Panc1 (cell line): ENCODE results near the gene GRIN2A. TPM values are rescaled to one million over a fixed set of nuclear protein-coding genes. Genes with fewer than 3 reads are reported as not detected.
A peak's percentile ranks its signal among the peaks of the same experiment; 100 is the strongest.

Experiments used
- ATAC-seq: fragments of 200-7000 bp; cut with Tn5 transposase; 2 replicates; pipeline ENCODE4 v1.9.1; 2020; ENCODE audit warnings: mild to moderate bottlenecking, moderate library complexity
- BruUV-seq: library from RNA; stranded (reverse); fragments of 400-500 nt; replicated peaks from 2 replicates; lab custom pipeline; 2021; lab: Mats Ljungman, UMichigan
- CTCF ChIA-PET: fragments of 300-600 bp; sonication (Branson Sonifier 250); formaldehyde crosslinking; loops from one replicate; lab custom pipeline; 2022; ENCODE audit warnings: antibody characterized with exemption; lab: Charles Lee
- POLR2A ChIA-PET: fragments of 300-600 bp; sonication (Branson Sonifier 250); formaldehyde crosslinking; loops from one replicate; lab custom pipeline; 2022; ENCODE audit warnings: antibody characterized with exemption; lab: Charles Lee
- DNase-seq: peaks from one replicate; pipeline ENCODE4 v3.0.0-alpha.2; 2010; ENCODE audit warnings: low read depth, low spot score
- H3K27ac ChIP-seq: 2 replicates; pipeline ENCODE4 v1.5.1; 2011; ENCODE audit warnings: mild to moderate bottlenecking, low read length, inconsistent platforms
- H3K27me3 ChIP-seq: fragments of 200-500 bp; sonication (Bioruptor generic); 2 replicates; pipeline ENCODE4 v1.6.0; 2014; ENCODE audit warnings: low read length, inconsistent platforms; ENCODE audit not compliant: control insufficient read depth, insufficient read depth
- H3K36me3 ChIP-seq: fragments of 200-500 bp; sonication (Bioruptor generic); 2 replicates; pipeline ENCODE4 v1.5.1; 2014; ENCODE audit warnings: inconsistent platforms, mild to moderate bottlenecking, low read length, moderate library complexity; ENCODE audit not compliant: control insufficient read depth, insufficient read depth
- H3K4me1 ChIP-seq: 2 replicates; pipeline ENCODE4 v1.5.1; 2011; ENCODE audit warnings: inconsistent platforms, mild to moderate bottlenecking, low read length, moderate library complexity; ENCODE audit not compliant: control insufficient read depth, insufficient read depth
- H3K4me3 ChIP-seq, 2 experiments: 2 replicates each; pipeline ENCODE4 v1.5.1; 2011 to 2012; ENCODE audit warnings: low read depth in 2 of 2, low read length in 2 of 2, mild to moderate bottlenecking in 2 of 2, inconsistent platforms in 1 of 2, moderate library complexity in 1 of 2
- H3K9me3 ChIP-seq: fragments of 200-500 bp; sonication (Bioruptor generic); 2 replicates; pipeline ENCODE4 v1.5.1; 2014; ENCODE audit warnings: low read depth, mild to moderate bottlenecking, inconsistent platforms, low read length, moderate library complexity; ENCODE audit not compliant: control insufficient read depth, insufficient read depth
- POLR2AphosphoS5 ChIP-seq: IDR thresholded peaks from 2 replicates; pipeline ENCODE4 v1.6.1; 2012; ENCODE audit warnings: mild to moderate bottlenecking, low read depth, low read length, moderate library complexity
- SIN3A ChIP-seq: IDR thresholded peaks from 2 replicates; pipeline ENCODE4 v1.6.1; 2012; ENCODE audit warnings: low read depth, mild to moderate bottlenecking, low read length, moderate library complexity, borderline replicate concordance; ENCODE audit not compliant: insufficient read depth
- TCF7L2 ChIP-seq: IDR thresholded peaks from 2 replicates; pipeline ENCODE4 v1.6.1; 2011; ENCODE audit warnings: mild to moderate bottlenecking, low read depth, low read length, inconsistent platforms
- in situ Hi-C: cut with HindIII; loops from 2 replicates; pipeline ENCODE4 v1.10.0; 2016; ENCODE audit warnings: low sequenced_read_pairs, low pct_unique_long_range_greater_than_20kb
- intact Hi-C: fragments of 100-400 bp; cut with micrococcal nuclease; formaldehyde crosslinking; loops from one replicate; pipeline ENCODE4 v1.10.0; 2022; ENCODE audit not compliant: unreplicated experiment
- total RNA-seq: library from RNA; stranded (reverse); gene quantifications from one replicate; pipeline ENCODE4 v1.2.1, GENCODE V29; 2021; ENCODE audit not compliant: unreplicated experiment
- TF ChIP-seq, protein P1 (sequence below), 2 experiments: IDR thresholded peaks; 2 replicates each; pipeline ENCODE4 v1.6.1; 2011 to 2012; ENCODE audit warnings: low read depth in 2 of 2, control low read depth in 1 of 2, low read length in 1 of 2, mild to moderate bottlenecking in 1 of 2, moderate library complexity in 1 of 2; ENCODE audit not compliant: insufficient read depth in 1 of 2
- TF ChIP-seq, protein P2 (sequence below): fragments of 450-650 bp; IDR thresholded peaks from 2 replicates; pipeline ENCODE4 v1.5.1; 2017; ENCODE audit warnings: mild to moderate bottlenecking

Gene GRIN2A
- total RNA-seq, 1 experiment from 2014 or later, result 12.3 TPM

DNA sequence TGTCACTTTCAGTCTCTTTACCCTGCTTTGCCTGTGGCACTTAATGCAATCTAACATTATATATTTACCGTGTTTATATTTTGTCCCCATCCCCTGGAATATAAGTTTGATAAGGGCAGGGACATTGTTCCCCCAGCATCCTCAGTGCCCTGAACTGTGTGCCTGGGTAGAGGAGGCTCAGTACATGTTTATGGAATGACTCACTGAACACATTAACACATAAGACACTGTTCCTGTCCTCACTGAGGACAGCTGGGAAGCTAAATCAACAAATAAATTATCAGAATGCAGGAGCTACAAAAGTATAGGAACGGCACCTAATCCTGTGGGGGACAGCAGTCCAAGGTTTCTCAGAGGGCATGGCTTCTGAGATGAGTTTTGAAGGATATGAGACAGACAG, 27.8 kb downstream of the GRIN2A start:
- H3K4me3 ChIP-seq, result no peak overlapping the region
- DNase-seq, result no peak
- POLR2A ChIA-PET, result no interaction called here
- no peaks in the 10 kb centered on the region for H3K36me3 ChIP-seq
- H3K27ac ChIP-seq, result peak overlapping the region; percentile 45; the same call in 1 of the 2 replicates
- in situ Hi-C loops (no loop called here), intact Hi-C loops (no loop called here)
- peak; percentile 84 for ATAC-seq
- CTCF ChIA-PET, result no interaction called here
- no peaks in the 10 kb centered on the region for H3K27me3 ChIP-seq
- BruUV-seq, result no TSS peak
- peaks cover 12% of the 10 kb centered on the region for H3K4me1 ChIP-seq
- TF ChIP-seq, protein P1, sequence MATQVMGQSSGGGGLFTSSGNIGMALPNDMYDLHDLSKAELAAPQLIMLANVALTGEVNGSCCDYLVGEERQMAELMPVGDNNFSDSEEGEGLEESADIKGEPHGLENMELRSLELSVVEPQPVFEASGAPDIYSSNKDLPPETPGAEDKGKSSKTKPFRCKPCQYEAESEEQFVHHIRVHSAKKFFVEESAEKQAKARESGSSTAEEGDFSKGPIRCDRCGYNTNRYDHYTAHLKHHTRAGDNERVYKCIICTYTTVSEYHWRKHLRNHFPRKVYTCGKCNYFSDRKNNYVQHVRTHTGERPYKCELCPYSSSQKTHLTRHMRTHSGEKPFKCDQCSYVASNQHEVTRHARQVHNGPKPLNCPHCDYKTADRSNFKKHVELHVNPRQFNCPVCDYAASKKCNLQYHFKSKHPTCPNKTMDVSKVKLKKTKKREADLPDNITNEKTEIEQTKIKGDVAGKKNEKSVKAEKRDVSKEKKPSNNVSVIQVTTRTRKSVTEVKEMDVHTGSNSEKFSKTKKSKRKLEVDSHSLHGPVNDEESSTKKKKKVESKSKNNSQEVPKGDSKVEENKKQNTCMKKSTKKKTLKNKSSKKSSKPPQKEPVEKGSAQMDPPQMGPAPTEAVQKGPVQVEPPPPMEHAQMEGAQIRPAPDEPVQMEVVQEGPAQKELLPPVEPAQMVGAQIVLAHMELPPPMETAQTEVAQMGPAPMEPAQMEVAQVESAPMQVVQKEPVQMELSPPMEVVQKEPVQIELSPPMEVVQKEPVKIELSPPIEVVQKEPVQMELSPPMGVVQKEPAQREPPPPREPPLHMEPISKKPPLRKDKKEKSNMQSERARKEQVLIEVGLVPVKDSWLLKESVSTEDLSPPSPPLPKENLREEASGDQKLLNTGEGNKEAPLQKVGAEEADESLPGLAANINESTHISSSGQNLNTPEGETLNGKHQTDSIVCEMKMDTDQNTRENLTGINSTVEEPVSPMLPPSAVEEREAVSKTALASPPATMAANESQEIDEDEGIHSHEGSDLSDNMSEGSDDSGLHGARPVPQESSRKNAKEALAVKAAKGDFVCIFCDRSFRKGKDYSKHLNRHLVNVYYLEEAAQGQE (IDR thresholded peaks at IDR 0.05; ENCODE audit: insufficient read depth in 1 of 2, low read depth in 2 of 2, low read length in 1 of 2), result no peak
- no peaks in the 10 kb centered on the region for H3K9me3 ChIP-seq

DNA sequence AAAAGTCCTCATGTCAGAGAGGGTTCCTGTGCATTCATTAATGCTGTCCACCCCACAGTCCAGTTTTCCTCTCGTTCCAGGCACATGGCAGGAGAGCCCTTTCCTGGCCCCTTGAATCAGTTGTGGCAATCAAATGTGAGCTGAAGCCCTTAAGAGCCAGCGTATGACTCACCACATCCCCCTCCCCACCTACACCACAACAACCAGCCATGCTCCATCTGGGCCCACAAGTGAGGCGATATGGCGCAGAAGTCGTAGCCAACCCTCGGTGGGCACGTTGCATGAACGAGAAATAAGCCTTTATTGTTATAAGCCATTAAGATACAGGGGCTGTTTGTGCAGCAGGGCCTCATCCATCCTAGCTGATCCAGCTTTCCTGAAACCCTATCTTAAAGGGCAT, 28.2 kb downstream of the GRIN2A start:
- ChIA-PET CTCF (no interaction called here), POLR2A (no interaction called here)
- Histone ChIP-seq H3K4me3 (no peak overlapping the region), H3K27me3 (no peaks in the 10 kb centered on the region), H3K27ac (peak overlapping the region; percentile 45; the same call in 1 of the 2 replicates), H3K4me1 (peaks cover 12% of the 10 kb centered on the region), H3K36me3 (no peaks in the 10 kb centered on the region), H3K9me3 (no peaks in the 10 kb centered on the region)
- no TSS peak for BruUV-seq
- ATAC-seq, result peak; percentile 60; the same call in 1 of the 2 replicates
- intact Hi-C loops, result no loop called here
- in situ Hi-C loops, result no loop called here
- DNase-seq, result no peak
- TF ChIP-seq, protein P2, sequence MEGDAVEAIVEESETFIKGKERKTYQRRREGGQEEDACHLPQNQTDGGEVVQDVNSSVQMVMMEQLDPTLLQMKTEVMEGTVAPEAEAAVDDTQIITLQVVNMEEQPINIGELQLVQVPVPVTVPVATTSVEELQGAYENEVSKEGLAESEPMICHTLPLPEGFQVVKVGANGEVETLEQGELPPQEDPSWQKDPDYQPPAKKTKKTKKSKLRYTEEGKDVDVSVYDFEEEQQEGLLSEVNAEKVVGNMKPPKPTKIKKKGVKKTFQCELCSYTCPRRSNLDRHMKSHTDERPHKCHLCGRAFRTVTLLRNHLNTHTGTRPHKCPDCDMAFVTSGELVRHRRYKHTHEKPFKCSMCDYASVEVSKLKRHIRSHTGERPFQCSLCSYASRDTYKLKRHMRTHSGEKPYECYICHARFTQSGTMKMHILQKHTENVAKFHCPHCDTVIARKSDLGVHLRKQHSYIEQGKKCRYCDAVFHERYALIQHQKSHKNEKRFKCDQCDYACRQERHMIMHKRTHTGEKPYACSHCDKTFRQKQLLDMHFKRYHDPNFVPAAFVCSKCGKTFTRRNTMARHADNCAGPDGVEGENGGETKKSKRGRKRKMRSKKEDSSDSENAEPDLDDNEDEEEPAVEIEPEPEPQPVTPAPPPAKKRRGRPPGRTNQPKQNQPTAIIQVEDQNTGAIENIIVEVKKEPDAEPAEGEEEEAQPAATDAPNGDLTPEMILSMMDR, result no peak
- TF ChIP-seq POLR2AphosphoS5, result no peak
- no peak for TF ChIP-seq TCF7L2
- TF ChIP-seq SIN3A, result no peak
- TF ChIP-seq, protein P1 (IDR thresholded peaks at IDR 0.05; ENCODE audit: insufficient read depth in 1 of 2, low read depth in 2 of 2, low read length in 1 of 2), result no peak
